Brain pericyte (primary cell): ENCODE measurements around the gene HNRNPC.
"Not testable (repeated sequence)": the region's sequence is repeated elsewhere in the genome, so short reads cannot be mapped to it uniquely, and the experiment has no call there.

Experiments used
- DNase-seq: peaks from one replicate; pipeline ENCODE4 v3.0.0-alpha.2; 2012; ENCODE audit warnings: low read depth, low spot score

HNRNPC gene

DNA sequence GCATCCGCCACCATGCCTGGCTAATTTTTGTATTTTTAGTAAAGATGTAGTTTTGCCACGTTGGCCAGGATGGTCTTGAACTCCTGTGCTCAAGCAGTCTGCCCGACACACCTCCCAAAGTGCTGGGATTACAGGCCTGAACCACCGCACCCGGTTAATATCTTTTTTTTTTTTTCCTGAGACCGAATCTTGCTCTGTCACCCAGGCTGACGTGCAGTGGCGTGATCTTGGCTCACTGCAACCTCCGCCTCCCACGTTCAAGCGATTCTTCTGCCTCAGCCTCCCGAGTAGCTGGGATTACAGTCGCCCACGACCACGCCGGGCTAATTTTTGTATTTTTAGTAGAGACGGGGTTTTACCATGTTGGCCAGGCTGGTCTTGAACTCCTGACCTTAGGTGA, 3.4 kb upstream of the HNRNPC start:
- not testable (repeated sequence) for DNase-seq

DNA sequence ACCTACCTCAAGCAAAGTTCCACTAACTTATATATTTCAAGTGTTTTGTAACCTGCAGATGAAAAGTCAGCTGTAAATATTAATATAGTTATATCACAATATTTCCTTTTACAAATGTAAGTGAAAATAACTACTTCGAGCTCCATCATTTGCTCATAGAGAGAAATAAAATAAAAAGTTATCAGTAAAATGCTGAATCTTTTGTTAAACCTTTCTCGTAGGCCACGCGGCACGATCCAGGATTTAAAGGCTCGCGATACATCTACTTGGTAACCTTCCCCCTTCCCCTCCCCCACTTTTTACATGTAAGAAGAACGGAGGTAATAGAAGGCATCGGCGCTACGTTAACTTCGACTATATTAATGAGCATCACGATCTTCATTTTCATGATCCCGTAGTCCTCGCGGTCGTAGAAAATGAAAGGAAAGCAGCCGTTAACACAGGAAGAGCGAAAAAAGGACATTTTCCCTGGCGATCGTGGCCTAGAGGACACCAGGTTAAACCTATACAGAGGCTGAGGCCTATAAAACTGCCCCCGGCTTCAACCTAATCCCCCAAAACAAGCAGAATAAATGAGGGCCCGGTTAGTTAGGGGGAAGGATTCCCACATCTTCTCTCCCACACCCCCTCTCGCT, 508 bp downstream of the HNRNPC start:
- peak; percentile 20 for DNase-seq

DNA sequence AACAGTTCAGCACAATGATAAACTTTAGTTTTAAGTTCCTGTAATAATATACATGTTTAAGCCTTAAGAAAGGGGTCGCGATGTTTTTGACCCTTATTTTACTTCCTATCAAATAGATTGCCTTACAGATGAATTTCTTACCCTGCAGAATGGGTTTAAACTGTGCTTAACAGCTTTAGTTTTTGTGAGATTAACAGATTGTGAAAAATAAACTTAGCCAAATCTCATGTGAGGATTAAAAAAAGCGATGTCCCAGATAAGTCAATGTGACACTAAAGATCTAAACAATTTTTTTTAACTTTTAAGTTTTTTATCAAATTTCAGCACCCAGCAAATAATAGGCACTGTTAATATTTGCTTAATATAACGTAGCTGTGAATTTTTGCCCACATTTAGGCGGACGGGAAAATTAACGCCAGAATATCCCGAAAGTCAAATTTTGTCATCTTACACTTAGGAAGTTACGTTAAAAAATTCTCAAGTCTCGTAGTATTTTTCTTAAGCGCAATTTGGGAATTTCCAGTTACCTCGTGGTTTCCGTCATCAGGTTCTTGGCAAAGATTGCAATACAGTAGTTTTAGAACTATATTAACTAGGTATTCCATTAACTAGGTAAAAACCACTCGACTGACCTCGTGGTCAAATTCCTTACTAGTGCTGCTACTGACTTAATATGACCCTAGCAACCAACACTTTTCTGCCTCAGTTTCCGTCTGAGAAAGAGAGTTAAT, 1.2 kb downstream of the HNRNPC start:
- DNase-seq, result no peak

DNA sequence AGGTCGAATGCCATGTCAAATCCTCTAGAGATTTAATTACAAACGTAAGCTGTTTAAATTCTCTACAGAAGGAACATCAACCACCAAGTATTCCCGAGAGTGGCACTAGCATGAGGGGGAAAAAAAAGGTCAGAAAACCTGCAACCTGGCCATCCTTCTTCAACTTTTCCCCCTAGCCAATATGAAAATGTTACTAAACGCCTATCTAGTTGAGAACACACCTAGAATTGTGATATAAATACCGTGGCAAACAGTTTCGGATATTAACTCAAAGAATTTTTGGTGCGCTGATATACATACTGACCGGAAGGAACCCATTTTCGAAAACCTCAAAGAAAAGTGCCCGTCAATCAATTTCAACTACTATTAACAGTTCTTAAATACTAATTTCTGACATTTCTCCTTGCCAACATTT, 1.8 kb downstream of the HNRNPC start:
- no peak for DNase-seq

DNA sequence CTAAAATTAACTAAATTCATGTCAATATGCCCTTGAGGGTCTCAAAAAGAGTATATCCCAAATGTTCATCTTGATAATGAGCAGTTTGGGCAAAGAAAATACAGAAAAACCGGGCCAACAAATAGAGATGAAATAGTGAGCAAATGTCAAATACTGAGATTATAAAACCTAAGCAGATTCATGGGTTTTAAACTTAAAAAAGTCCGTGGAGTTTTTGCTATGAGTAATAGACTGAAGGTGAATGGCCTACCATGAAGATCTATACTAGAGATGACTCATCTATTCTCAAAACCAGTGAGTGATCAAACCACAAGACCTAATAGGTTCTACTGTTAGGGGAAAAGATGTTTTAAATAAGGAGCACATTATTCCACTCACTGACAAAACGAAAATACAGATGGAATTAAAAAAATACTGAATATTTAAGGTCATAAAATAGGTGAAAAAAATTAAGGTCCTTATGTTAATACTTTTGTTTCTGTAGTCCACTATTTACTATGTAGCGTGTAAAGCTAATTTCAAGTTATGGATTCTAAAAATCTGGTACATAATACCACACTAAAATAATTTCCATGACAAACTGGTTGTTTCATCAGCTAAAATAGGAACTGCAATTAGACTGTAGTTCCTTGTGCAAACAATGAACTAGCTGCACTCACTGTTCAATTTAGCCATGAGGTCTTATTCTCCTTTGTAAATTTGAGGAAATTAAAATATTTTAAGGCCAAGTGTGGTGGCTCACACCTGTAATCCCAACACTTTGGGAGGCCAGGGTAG, 5.0 kb downstream of the HNRNPC start:
- DNase-seq, result no peak

DNA sequence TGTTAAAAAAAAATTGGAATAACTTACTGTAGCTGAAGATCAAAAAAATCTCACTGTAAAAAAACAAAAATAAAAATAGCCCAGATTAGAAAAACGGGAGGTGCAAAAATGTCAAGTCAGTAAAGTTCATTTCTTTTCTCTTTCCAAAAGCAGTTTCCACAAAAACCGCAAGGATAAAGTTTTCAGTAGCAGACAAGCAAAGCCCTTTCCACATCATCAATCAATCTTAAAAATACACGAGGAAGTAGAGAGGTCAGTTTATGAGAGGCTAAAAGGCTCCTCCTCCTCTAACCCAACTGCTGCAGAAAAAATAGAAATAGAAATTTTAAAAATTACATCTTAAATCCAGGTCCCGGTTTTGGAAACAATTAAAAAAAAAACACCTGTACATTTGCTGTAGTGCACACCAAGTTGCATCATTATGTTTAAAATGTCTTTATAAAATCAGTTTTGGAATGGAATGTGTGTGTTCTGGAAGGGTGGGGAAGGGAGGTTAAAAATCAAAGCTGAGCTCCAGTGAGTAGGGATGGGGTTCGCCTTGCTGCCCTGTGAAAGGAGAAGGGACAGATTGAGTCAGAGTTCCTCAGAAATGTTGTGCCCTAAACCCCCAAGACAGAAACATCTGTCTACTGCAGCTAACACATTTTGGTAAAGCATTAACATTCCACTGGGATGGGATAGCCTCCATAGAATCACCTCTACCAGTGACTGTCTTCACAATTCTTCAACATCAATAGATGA, 5.8 kb downstream of the HNRNPC start:
- no peak for DNase-seq

DNA sequence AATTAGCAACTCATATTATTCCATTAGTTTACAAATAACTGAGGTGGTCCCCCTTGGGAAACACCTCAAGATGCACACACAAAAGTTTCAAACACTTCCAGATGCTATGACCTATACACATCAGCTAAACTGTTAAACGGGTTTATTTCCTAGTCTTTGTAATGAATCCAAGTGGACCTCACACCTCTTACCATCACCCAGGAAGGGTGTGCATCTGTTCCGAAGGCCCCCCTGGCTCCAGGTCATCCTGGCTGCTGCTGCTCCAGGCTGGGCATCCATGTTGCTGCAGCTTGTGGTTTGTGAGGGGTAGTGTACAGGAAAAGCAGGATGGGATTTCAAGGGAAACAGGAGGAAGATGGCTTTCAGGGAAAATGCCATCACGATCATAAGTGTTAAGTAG, 6.8 kb downstream of the HNRNPC start:
- DNase-seq, result no peak

DNA sequence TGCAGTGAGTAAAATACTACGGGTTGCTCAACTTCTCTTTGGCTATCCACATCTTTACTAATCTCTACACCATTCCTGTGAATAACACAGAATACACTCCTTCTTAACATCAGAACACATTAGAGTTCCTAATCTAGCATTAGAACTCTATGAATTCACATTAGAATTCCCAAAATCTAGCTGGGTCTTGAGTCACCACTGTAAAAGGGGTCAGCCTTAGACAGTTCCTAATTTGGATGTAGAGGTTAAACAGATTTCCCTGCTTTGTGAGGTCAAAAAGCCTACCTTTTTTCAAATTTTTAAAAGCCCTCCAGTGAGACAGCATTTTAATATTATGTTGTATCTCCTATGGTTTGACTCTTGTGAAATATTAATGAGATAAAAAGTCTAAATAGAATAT, 7.4 kb downstream of the HNRNPC start:
- DNase-seq, result no peak

DNA sequence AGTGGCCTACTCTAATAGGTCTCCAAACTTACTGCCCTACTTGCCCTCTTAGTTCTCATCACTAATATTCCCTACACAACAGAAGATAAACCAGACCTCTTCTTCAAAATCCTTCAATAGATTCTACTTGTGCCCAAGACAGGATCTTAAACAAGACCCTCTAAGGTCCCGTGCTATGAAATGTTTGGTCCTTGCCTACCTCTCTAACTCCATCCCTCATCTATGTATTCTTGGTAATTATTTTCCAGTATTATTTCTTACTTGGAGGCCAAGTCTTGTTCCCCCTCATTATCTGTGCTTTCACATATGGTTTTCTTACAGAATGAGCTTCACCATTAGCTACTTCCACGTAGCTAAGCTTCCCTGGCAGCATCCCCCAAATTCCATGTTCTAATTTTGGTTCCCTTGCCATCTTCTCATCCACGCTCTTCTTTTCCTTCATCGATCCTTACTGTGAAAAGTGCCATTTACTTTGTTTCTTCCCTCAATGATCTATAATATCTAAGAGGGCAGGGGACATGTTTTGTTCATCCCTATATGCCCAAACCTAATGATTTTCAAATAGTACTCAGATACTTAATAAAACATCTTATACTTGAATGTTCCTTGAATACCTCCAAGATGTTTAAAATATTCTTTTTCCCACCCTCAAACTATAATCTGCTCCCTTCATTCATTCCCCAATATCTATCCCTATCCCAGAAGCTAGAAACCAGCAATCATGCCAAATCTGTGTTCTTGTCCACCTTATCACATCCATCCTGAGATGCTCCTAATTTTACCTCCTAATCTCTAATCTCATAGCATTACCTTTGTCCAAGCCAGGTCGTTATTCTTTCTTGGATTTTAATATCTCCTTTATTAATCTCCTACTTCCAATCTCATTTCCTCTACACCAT, 10.1 kb downstream of the HNRNPC start:
- DNase-seq, result no peak

DNA sequence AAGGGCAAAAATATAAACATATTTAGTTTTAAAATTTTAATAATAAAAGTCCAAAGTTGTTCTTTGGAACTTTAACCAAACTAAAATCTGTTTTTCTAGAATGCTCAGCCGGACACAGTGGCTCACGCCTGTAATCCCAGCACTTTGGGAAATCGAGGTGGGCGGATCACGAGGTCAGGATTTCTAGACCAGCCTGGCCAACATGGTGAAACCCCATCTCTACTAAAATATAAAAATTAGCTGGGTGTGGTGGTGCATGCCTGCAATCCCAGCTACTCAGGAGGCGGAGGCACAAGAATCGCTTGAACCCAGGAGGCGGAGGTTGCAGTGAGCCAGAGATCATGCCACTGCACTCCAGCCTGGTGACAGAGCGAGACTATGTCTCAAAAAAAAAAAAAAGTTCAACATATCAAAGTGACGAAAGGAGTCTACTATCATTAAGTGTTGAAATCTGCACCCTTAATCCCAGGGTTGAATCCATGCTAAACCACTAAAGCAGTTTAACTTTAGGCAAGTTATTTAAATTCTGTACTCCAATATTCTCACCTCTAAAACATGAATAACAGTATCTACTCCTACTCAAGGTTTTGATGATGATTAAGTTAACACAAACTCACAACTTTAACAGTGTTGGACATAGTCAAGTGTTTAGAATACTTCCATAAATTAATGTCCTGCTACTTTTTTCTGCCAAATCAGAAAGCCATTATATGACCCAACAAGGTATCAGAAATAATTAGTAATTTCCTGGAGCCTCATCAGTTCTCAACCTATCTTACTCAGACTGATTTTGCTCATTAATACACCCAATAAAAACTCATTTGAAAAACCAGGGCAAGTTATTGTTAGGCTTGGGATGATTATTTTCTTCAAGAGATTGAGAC, 11.0 kb downstream of the HNRNPC start:
- no peak for DNase-seq

DNA sequence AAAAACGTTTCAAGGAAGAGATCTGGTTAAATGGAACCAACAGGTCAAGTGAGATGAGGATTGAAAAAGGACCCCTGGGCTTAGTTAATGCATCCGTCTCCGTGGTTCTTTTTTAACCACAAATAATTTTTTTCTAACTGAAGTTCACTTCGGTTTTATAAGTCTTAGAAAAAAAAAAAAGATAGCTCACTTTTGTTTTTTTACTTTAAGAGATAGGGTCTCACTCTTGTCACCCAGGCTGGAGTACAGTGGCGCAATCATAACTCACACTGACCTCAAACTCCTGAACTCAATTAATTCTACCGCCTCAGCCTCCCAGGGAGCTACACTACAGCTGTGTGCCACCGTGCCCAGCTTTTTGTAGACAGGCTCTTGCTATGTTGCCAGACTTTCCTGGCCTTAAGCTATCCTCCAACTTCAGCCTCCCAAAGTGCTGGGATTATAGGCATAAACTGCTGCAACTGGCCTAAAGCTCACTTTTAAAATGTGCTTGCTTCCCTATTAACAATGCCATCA, 11.8 kb downstream of the HNRNPC start:
- no peak for DNase-seq

DNA sequence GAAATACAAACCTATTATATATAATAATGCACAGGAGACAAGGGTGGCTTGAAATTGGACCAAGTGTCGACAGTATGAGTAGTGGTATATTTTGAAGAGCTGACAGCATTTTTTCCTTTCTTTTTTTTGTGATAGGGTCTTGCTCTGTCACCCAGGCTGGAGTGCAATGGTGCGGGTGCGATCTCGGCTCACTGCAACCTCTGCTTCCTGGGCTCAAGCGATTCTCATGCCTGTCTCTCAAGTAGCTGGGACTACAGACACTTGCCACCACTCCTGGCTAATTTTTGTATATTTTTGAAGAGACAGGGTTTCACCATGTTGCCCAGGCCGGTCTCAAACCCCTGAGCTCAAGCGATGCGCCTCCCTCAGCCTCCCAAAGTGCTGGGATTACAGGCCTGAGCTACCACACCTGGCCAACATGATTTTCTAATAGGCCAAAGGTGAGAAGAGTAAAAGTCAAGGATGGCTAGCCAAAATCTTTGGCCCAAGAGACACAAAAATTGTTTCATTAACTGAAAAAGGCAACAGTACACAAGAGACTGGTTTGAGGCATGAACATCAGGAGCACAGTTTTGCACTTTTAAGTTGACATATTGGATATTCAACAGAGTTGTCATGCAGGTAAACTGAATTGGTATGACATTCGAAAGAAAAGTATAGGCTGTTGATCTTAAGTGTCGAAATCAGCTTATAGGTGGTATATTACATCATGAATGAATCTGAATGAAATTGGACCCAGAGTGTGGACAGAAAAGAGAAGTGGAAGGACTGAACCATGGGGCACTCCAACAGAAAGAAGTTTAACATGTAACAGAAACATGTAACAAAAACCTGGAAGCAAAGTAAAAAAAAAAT, 12.5 kb downstream of the HNRNPC start:
- no peak for DNase-seq

DNA sequence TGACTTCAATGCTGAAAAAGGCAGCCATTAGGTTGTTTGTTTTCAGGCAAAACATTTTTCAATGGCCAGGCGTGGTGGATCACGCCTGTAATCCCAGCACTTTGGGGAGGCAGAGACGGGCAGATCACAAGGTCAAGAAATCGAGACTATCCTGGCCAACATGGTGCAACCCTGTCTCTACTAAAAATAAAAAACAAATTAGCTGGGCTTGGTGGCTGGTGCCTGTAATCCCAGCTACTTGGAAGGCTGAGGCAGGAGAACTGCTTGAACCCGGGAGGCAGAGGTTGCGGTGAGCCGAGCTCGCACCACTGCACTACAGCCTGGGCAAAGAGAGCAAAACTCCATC, 13.2 kb downstream of the HNRNPC start:
- DNase-seq, result not testable (repeated sequence)

DNA sequence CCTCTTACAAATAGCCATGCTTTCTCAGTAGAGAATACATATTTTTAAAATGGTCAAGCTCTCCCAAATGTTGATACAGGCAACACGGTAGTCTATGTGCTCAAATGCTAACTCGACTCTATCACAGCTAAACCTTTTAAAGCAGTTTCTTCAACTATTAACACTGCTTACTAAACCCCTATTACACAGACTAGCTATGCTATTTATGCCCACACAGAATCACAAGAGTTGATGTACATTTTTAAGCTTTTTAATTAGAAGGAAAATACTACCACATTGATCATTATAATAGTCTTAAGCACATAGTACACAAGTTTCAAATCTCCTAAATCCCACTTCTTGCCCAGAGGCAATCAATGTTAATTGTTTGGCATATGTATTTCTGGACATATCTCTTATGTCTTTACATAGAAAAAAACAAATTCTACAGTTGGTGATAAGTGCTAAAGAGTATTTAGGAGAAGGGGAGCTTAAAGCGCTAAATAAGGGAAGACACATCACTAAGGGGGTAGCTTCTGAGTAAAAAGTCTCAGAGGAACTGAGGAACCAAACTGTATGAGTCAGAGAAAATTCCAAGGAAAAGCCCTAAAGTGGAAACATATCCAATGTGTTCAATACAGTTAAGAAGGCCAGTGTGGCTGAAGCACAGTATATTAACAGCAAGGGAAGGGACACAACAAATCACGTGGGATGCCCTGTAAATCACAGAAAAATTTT, 13.7 kb downstream of the HNRNPC start:
- DNase-seq, result no peak

DNA sequence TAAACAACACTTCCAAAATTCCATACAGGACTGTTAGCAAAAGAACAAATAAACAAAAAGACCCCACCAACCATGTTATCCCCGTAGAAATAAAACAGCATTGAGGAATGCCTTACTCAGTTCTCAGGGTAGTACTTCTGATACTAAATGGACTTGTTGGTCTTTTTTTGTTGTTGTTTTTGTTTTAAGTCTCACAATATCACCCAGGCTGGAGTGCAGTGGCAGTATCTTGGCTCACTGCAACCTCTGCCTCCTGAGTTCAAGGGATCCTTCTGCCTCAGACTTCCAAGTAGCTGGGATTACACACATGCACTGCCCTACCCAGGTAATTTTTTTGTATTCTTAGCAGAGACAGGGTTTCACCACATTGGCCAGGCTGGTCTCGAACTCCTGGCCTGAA, 17.1 kb downstream of the HNRNPC start:
- DNase-seq, result no peak

DNA sequence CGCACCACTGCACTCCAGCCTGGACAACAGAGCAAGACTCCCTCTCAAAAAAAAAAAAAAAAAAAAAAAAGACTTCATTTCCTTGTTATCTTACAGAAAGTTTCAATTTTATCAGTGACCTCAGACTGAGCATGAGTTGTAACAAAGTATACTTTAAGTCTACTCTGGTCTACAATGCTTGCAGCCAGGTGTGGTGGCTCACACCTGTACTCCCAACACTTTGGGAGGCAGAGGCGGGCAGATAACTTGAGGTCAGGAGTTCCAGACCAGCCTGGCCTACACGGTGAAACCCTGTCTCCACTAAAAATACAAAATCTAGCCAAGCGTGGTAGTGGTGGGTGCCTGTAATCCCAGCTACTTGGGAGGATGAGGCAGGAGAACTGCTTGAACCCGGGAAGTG, 18.0 kb downstream of the HNRNPC start:
- no peak for DNase-seq

DNA sequence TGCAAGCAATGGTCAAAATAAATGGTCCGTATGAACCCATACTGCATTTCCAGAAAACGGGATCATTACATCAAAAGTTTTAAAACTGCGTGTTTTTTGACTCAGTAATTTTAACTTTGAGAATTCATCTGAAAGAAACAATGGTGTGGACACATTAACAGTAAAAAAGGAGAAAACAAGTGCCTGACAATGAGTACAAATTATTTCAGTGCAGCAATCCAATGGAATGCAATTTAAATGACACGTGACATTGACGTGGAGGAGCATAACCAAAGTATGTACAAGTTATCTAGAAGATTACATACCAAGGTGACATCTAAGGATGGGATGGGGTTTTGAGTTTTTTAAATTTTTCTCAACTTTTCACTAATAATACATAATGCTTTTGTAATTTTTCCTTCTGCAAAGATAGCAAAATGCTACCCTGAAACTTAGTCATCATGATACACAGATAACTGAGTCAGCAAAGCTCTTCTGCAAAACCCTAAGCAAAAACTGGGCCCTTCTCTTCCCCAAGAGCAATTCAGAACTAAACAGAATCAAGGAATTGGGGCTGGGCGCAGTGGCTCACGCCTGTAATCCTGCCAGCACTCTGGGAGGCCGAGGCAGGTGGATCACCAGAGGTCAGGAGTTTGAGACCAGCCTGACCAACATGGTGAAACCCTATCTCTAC, 20.4 kb downstream of the HNRNPC start:
- no peak for DNase-seq

DNA sequence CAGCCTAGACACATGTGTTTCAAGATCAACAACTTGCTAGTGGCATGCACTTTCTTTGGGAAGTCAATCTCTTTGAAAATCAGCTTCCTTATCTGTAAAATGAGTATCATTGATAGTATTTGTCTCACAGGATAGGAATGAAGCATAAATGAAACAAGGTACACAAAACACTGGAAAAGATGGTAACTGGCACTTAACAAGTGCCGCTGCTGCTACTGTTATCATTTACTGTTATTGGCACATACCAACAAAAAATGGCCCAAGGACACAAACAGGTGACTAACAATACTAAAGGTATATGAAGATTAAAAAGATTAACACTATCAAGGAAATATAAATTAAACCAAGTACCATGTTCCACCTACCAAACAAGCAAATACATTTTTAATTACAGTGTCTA, 20.9 kb downstream of the HNRNPC start:
- DNase-seq, result no peak
